ENCODE data around the gene ACTRT3. TPM values are rescaled to one million over a fixed set of nuclear protein-coding genes. Genes with fewer than 3 reads are reported as not detected.

ACTRT3 gene
- total RNA-seq, 1 experiment from 2014 or later, result 1.7 TPM

DNA sequence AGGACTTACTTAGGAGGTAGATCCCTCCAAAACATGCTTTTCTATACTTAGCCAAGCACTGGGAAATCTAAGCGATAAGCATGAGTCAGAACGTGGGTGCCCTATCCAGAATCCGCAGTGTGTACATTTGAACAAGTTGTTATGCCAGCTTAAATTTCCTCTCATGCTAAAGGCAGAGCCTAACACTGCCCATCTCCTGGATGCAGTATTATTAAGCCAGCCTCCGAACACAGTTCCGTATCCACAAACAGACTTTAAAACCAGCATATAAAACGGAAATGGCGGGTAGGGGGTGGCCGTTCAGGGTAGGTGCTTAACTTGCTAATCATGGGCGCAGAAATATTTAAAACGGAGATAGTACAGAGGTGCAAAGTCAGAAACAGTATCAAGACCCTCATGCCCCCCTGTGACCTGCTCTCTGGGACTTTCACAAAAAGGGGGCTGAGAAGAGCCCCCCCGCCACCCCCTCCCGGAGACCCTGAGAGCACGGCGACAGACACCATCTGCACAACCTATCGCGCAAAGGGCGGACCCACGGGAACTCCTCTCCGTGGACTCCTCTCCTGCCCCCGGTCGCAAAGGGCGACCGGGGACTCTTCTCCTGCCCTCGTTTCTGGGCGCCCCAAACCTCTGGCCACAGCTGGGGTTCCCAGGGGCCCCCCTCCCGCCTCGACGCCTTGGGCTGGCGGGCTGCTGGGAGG is 42.4 kb upstream of the ACTRT3 start:
- BruUV-seq (replicated peaks), result no TSS peak
- in situ Hi-C loops (cut with HindIII; ENCODE audit: low pct_unique_long_range_greater_than_20kb, low sequenced_read_pairs) (no loop called here), intact Hi-C loops (cut with micrococcal nuclease; ENCODE audit: unreplicated experiment) (no loop called here)
- Histone ChIP-seq H3K9me3 (ENCODE audit: control insufficient read depth, insufficient read depth, low read depth, low read length) (no peaks in the 10 kb centered on the region), H3K4me3 (ENCODE audit: low read depth in 2 of 2, low read length in 2 of 2) (peak overlapping the region; percentile 39 to 60), H3K36me3 (ENCODE audit: control insufficient read depth, insufficient read depth, low read length) (no peaks in the 10 kb centered on the region), H3K4me1 (ENCODE audit: control insufficient read depth, insufficient read depth, low read length) (peaks cover 17% of the 10 kb centered on the region; the same call in 1 of the 2 replicates), H3K27ac (ENCODE audit: low read length) (peak overlapping the region; percentile 63; the same call in 1 of the 2 replicates), H3K27me3 (ENCODE audit: control insufficient read depth, insufficient read depth, low read length) (no peaks in the 10 kb centered on the region)
- ChIA-PET CTCF (no interaction called here), POLR2A (no interaction called here)
- DNase-seq (ENCODE audit: low read depth, low spot score) (no peak), ATAC-seq (peak; percentile 48)
- TF ChIP-seq REST (IDR thresholded peaks at IDR 0.05; ENCODE audit: insufficient read depth in 1 of 2, low read depth in 2 of 2, low read length in 1 of 2) (no peak), TCF7L2 (IDR thresholded peaks at IDR 0.05; ENCODE audit: low read depth, low read length) (no peak)

DNA sequence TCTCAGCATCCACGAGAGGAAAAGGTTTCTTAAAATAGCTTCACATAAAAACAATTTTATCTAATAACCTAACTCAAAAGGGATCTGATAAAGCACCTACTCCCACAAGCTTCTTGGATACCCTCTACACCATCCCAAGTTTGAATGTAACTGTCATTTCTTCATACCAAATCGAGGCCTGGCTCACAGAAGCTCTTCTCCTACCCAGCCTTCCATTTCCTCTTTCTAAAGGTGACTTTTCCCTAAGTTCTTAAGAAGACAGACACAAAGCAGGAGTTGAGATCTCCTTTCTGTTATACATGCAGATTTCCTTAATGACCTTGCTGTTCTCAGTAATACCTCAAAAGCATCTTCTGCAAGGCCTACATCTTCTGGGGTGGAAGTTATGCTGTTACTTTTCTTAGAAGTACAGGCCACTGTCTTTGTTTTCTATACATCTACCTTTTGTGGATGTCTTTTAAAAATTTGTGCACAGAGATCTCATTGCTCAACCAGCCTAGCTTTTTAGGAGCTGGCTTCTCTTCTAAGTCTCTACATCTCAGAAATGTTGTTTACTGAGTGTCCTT is 40.0 kb upstream of the ACTRT3 start:
- ChIA-PET POLR2A (no interaction called here), CTCF (interaction anchor here (0.7 to 1.1 kb wide), 2 partner anchors 46 to 307 kb away, joined by 3 to 11 read pairs; no protein-coding TSS in a partner anchor)
- DNase-seq (ENCODE audit: low read depth, low spot score), result no peak
- H3K9me3 ChIP-seq (ENCODE audit: control insufficient read depth, insufficient read depth, low read depth, low read length), result no peaks in the 10 kb centered on the region
- in situ Hi-C loops (cut with HindIII; ENCODE audit: low pct_unique_long_range_greater_than_20kb, low sequenced_read_pairs), result no loop called here
- no peak for ATAC-seq
- H3K4me3 ChIP-seq (ENCODE audit: low read depth in 2 of 2, low read length in 2 of 2), result no peak overlapping the region
- no peaks in the 10 kb centered on the region for H3K27me3 ChIP-seq (ENCODE audit: control insufficient read depth, insufficient read depth, low read length)
- no peak overlapping the region for H3K27ac ChIP-seq (ENCODE audit: low read length)
- intact Hi-C loops (cut with micrococcal nuclease; ENCODE audit: unreplicated experiment), result no loop called here
- no peak for TF ChIP-seq POLR2AphosphoS5 (IDR thresholded peaks at IDR 0.05; ENCODE audit: low read depth, low read length)
- TF ChIP-seq SIN3A (IDR thresholded peaks at IDR 0.05; ENCODE audit: borderline replicate concordance, insufficient read depth, low read depth, low read length), result no peak
- no peak for TF ChIP-seq REST (IDR thresholded peaks at IDR 0.05; ENCODE audit: insufficient read depth in 1 of 2, low read depth in 2 of 2, low read length in 1 of 2)
- no peak for TF ChIP-seq TCF7L2 (IDR thresholded peaks at IDR 0.05; ENCODE audit: low read depth, low read length)
- no peak for TF ChIP-seq CTCF (IDR thresholded peaks at IDR 0.05)
- peaks cover 17% of the 10 kb centered on the region; the same call in 1 of the 2 replicates for H3K4me1 ChIP-seq (ENCODE audit: control insufficient read depth, insufficient read depth, low read length)
- no TSS peak for BruUV-seq (replicated peaks)
- no peaks in the 10 kb centered on the region for H3K36me3 ChIP-seq (ENCODE audit: control insufficient read depth, insufficient read depth, low read length)
